Adipocyte (in vitro differentiated cells): Measurements from ENCODE around the gene MPPE1.
A peak's percentile ranks its signal among the peaks of the same experiment; 100 is the strongest.
"Not testable (repeated sequence)": the region's sequence is repeated elsewhere in the genome, so short reads cannot be mapped to it uniquely, and the experiment has no call there.

Source experiments
- DNase-seq: peaks from one replicate; pipeline ENCODE4 v3.0.0-alpha.2; 2015; ENCODE audit warnings: low read depth
- H3K27me3 ChIP-seq: replicated peaks from 2 replicates; pipeline ENCODE4 v1.7.0; 2013; ENCODE audit warnings: mild to moderate bottlenecking, low read length, moderate library complexity; ENCODE audit not compliant: control insufficient read depth, insufficient read depth
- H3K36me3 ChIP-seq: 2 replicates; pipeline ENCODE4 v1.7.0; 2013; ENCODE audit warnings: low read length, mild to moderate bottlenecking, moderate library complexity; ENCODE audit not compliant: control insufficient read depth, insufficient read depth, severe bottlenecking
- H3K4me1 ChIP-seq: 2 replicates; pipeline ENCODE4 v1.7.0; 2013; ENCODE audit warnings: mild to moderate bottlenecking, low read length, moderate library complexity; ENCODE audit not compliant: control insufficient read depth, insufficient read depth
- H3K4me3 ChIP-seq: 2 replicates; pipeline ENCODE4 v1.7.0; 2013; ENCODE audit warnings: mild to moderate bottlenecking, low read length, moderate library complexity
- H3K9ac ChIP-seq: 2 replicates; pipeline ENCODE4 v1.7.0; 2013; ENCODE audit warnings: mild to moderate bottlenecking, low read length, moderate library complexity
- H3K9me3 ChIP-seq: 2 replicates; pipeline ENCODE4 v1.7.0; 2013; ENCODE audit warnings: mild to moderate bottlenecking, low read length, moderate library complexity; ENCODE audit not compliant: control insufficient read depth

Gene MPPE1

GRCh38 chr18:11861583-11862288, 46.4 kb downstream of the MPPE1 start:
- Histone ChIP-seq H3K9ac (no peak overlapping the region), H3K27me3 (peaks cover 2% of the 10 kb centered on the region), H3K4me3 (no peak overlapping the region), H3K4me1 (peaks cover 23% of the 10 kb centered on the region), H3K36me3 (no peaks in the 10 kb centered on the region), H3K9me3 (no peaks in the 10 kb centered on the region)
- DNase-seq: no peak

GRCh38 chr18:11860594-11861450, 47.3 kb downstream of the MPPE1 start:
- Histone ChIP-seq H3K9ac (no peak overlapping the region), H3K36me3 (no peaks in the 10 kb centered on the region), H3K9me3 (no peaks in the 10 kb centered on the region), H3K4me3 (no peak overlapping the region), H3K4me1 (peaks cover 29% of the 10 kb centered on the region), H3K27me3 (no peaks in the 10 kb centered on the region)
- DNase-seq: no peak

- H3K9ac ChIP-seq: no peak overlapping the region
- no peak overlapping the region for H3K4me3 ChIP-seq
- DNase-seq: peak; percentile 47
- no peaks in the 10 kb centered on the region for H3K27me3 ChIP-seq
- H3K4me1 ChIP-seq: peaks cover 29% of the 10 kb centered on the region
- H3K36me3 ChIP-seq: no peaks in the 10 kb centered on the region
- H3K9me3 ChIP-seq: no peaks in the 10 kb centered on the region
These were observed 48.2 kb downstream of the MPPE1 start for GRCh38 chr18:11859903-11860407.

GRCh38 chr18:11859282-11859830, 48.8 kb downstream of the MPPE1 start:
- no peaks in the 10 kb centered on the region for H3K36me3 ChIP-seq
- H3K9ac ChIP-seq: no peak overlapping the region
- DNase-seq: no peak
- H3K9me3 ChIP-seq: no peaks in the 10 kb centered on the region
- H3K27me3 ChIP-seq: no peaks in the 10 kb centered on the region
- peaks cover 29% of the 10 kb centered on the region for H3K4me1 ChIP-seq
- no peak overlapping the region for H3K4me3 ChIP-seq

GRCh38 chr18:11857177-11857887, 50.8 kb downstream of the MPPE1 start:
- H3K9ac ChIP-seq: peak overlapping the region; percentile 82
- H3K4me1 ChIP-seq: peaks cover 39% of the 10 kb centered on the region
- no peaks in the 10 kb centered on the region for H3K9me3 ChIP-seq
- H3K27me3 ChIP-seq: no peaks in the 10 kb centered on the region
- H3K4me3 ChIP-seq: peak overlapping the region; percentile 67
- DNase-seq: peak; percentile 97
- H3K36me3 ChIP-seq: no peaks in the 10 kb centered on the region

GRCh38 chr18:11854554-11854953, 53.6 kb downstream of the MPPE1 start:
- H3K27me3 ChIP-seq, H3K4me3 ChIP-seq, DNase-seq: not testable (repeated sequence)

GRCh38 chr18:11851806-11852337, 56.2 kb downstream of the MPPE1 start:
- peaks cover 33% of the 10 kb centered on the region for H3K4me1 ChIP-seq
- H3K9me3 ChIP-seq: no peaks in the 10 kb centered on the region
- peak overlapping the region; percentile 96 for H3K9ac ChIP-seq
- H3K36me3 ChIP-seq: no peaks in the 10 kb centered on the region
- H3K27me3 ChIP-seq: no peaks in the 10 kb centered on the region
- H3K4me3 ChIP-seq: peak overlapping the region; percentile 97
- peak; percentile 64 for DNase-seq

More at GRCh38 chr18:11854554-11854953, 53.6 kb downstream of the MPPE1 start:
- H3K9ac ChIP-seq, H3K9me3 ChIP-seq, H3K36me3 ChIP-seq: not testable (repeated sequence)
- peaks cover 45% of the 10 kb centered on the region for H3K4me1 ChIP-seq

GRCh38 chr18:11851146-11851805, 56.8 kb downstream of the MPPE1 start, which contains the start of gene CHMP1B:
Gene CHMP1B, plus strand, starts transcription at chr18:11851413. Its CDS starts 99 bp downstream, at chr18:11851512.
- H3K4me1 ChIP-seq: peaks cover 27% of the 10 kb centered on the region
- peak within 1 kb of the TSS; percentile 96 for H3K9ac ChIP-seq
- peak within 1 kb of the TSS; percentile 97 for H3K4me3 ChIP-seq
- H3K27me3 ChIP-seq: no peaks in the 10 kb centered on the region
- DNase-seq: peak; percentile 99
- no peaks in the 10 kb centered on the region for H3K36me3 ChIP-seq
- no peaks in the 10 kb centered on the region for H3K9me3 ChIP-seq

GRCh38 chr18:11850821-11851145, 57.3 kb downstream of the MPPE1 start:
- peak overlapping the region; percentile 96 for H3K9ac ChIP-seq
- peak; percentile 83 for DNase-seq

GRCh38 chr18:11849841-11850634, 58.1 kb downstream of the MPPE1 start:
- Histone ChIP-seq H3K9ac (peak overlapping the region; percentile 96), H3K36me3 (no peaks in the 10 kb centered on the region), H3K4me1 (peaks cover 25% of the 10 kb centered on the region), H3K4me3 (peak overlapping the region; percentile 97), H3K9me3 (no peaks in the 10 kb centered on the region), H3K27me3 (no peaks in the 10 kb centered on the region)
- DNase-seq: peak; percentile 93

More at GRCh38 chr18:11850821-11851145, 57.3 kb downstream of the MPPE1 start:
- Histone ChIP-seq H3K4me1 (peaks cover 25% of the 10 kb centered on the region), H3K27me3 (no peaks in the 10 kb centered on the region), H3K4me3 (peak overlapping the region; percentile 97), H3K36me3 (no peaks in the 10 kb centered on the region), H3K9me3 (no peaks in the 10 kb centered on the region)
